ENCODE results near the gene PSMA6.

DNA sequence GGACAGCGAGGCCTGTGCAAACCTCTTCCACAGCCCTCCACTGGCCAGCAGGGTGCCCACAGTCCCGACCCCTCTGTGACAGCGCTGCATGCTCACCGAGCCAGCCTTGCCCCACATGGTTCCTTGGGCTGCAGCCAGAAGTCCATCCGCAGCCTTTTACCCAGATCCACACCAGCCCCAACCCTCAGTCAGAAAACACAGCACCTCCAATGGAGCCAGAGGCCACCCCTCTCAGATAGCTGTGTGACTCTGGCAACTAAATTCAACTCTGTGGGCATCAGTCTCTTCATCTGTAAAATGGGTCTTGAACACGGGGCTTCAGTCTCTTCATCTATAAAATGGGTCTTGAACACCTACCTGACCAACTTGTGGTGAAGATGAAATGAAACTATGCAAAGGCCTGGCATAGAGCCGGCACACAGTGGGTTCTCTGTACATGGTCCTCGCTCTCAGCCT, 74.4 kb downstream of the PSMA6 start:
- TF ChIP-seq EZH2phosphoT487 (IDR thresholded peaks at IDR 0.05; ENCODE audit: borderline replicate concordance, low read length), result no peak
- TF ChIP-seq, protein P1, sequence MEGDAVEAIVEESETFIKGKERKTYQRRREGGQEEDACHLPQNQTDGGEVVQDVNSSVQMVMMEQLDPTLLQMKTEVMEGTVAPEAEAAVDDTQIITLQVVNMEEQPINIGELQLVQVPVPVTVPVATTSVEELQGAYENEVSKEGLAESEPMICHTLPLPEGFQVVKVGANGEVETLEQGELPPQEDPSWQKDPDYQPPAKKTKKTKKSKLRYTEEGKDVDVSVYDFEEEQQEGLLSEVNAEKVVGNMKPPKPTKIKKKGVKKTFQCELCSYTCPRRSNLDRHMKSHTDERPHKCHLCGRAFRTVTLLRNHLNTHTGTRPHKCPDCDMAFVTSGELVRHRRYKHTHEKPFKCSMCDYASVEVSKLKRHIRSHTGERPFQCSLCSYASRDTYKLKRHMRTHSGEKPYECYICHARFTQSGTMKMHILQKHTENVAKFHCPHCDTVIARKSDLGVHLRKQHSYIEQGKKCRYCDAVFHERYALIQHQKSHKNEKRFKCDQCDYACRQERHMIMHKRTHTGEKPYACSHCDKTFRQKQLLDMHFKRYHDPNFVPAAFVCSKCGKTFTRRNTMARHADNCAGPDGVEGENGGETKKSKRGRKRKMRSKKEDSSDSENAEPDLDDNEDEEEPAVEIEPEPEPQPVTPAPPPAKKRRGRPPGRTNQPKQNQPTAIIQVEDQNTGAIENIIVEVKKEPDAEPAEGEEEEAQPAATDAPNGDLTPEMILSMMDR (conservative IDR thresholded peaks at IDR 0.05; ENCODE audit: low read depth, low read length), result no peak

Data from PC-3 (cell line).